OCI-LY7 (cell line): ENCODE measurements around the gene OASL. TPM values are rescaled to one million over a fixed set of nuclear protein-coding genes. Genes with fewer than 3 reads are reported as not detected.
"Not testable (repeated sequence)": the region's sequence is repeated elsewhere in the genome, so short reads cannot be mapped to it uniquely, and the experiment has no call there.

Experiments used
- BruUV-seq: library from RNA; stranded (reverse); fragments of 400-500 nt; replicated peaks from 2 replicates; lab custom pipeline; 2021; lab: Mats Ljungman, UMichigan
- CTCF ChIA-PET: fragments of 300-600 bp; sonication (Branson Sonifier 250); formaldehyde crosslinking; loops from one replicate; lab custom pipeline; 2022; ENCODE audit warnings: antibody characterized with exemption; ENCODE audit not compliant: unreplicated experiment; lab: Charles Lee
- POLR2A ChIA-PET: fragments of 300-600 bp; sonication (Branson Sonifier 250); formaldehyde crosslinking; loops from one replicate; lab custom pipeline; 2022; ENCODE audit warnings: antibody characterized with exemption; lab: Charles Lee
- DNase-seq: peaks from one replicate; pipeline ENCODE4 v3.0.0-alpha.2; 2015; ENCODE audit warnings: low spot score
- H2AFZ ChIP-seq: fragments of 200-600 bp; sonication (generic), shearing (Covaris generic); 2 replicates; pipeline ENCODE4 v1.6.1; 2014; ENCODE audit warnings: mild to moderate bottlenecking, antibody characterized with exemption, low read length, moderate library complexity
- H3K27ac ChIP-seq: fragments of 200-600 bp; sonication (generic); 2 replicates; pipeline ENCODE4 v1.5.1; 2014; ENCODE audit warnings: mixed run types, low read depth, mild to moderate bottlenecking, moderate library complexity, low read length, inconsistent platforms; ENCODE audit not compliant: poor library complexity, severe bottlenecking
- H3K36me3 ChIP-seq: fragments of 200-600 bp; sonication (generic); 2 replicates; pipeline ENCODE4 v1.6.1; 2014; ENCODE audit warnings: mild to moderate bottlenecking, antibody characterized with exemption, low read length, moderate library complexity, mixed read lengths; ENCODE audit not compliant: insufficient read depth
- H3K4me1 ChIP-seq: fragments of 200-600 bp; sonication (generic); 2 replicates; pipeline ENCODE4 v1.5.1; 2014; ENCODE audit warnings: mild to moderate bottlenecking, low read length; ENCODE audit not compliant: insufficient read depth, poor library complexity, severe bottlenecking
- H3K4me2 ChIP-seq: fragments of 200-600 bp; sonication (generic); 2 replicates; pipeline ENCODE4 v1.6.1; 2014; ENCODE audit warnings: mild to moderate bottlenecking, low read length
- H3K4me3 ChIP-seq: fragments of 200-600 bp; sonication (generic); 2 replicates; pipeline ENCODE4 v1.5.1; 2014; ENCODE audit warnings: mild to moderate bottlenecking, low read depth, low read length; ENCODE audit not compliant: poor library complexity, severe bottlenecking
- H3K79me2 ChIP-seq: fragments of 200-600 bp; sonication (generic); 2 replicates; pipeline ENCODE4 v1.6.1; 2016; ENCODE audit warnings: low read depth, mild to moderate bottlenecking, low read length, moderate library complexity, mixed read lengths; ENCODE audit not compliant: insufficient read depth
- H3K9me2 ChIP-seq: fragments of 200-600 bp; sonication (generic); 2 replicates; pipeline ENCODE4 v1.6.1; 2016; ENCODE audit warnings: mild to moderate bottlenecking, low read length, mixed read lengths; ENCODE audit not compliant: insufficient read depth
- H3K9me3 ChIP-seq: fragments of 200-600 bp; sonication (generic); 2 replicates; pipeline ENCODE4 v1.6.1; 2014; ENCODE audit warnings: mild to moderate bottlenecking, mixed run types, low read length, mixed read lengths
- H4K20me1 ChIP-seq: fragments of 200-600 bp; sonication (generic); 2 replicates; pipeline ENCODE4 v1.6.1; 2014; ENCODE audit warnings: mild to moderate bottlenecking, antibody characterized with exemption, low read length, moderate library complexity, mixed read lengths; ENCODE audit not compliant: insufficient read depth
- CTCF ChIP-seq: fragments of 200-600 bp; sonication (generic); conservative IDR thresholded peaks from 2 replicates; pipeline ENCODE4 v1.5.1; 2014; ENCODE audit warnings: mild to moderate bottlenecking, antibody characterized with exemption, low read length, moderate library complexity, mixed read lengths
- EZH2phosphoT487 ChIP-seq: fragments of 200-600 bp; sonication (generic); IDR thresholded peaks from 2 replicates; pipeline ENCODE4 v1.6.1; 2018; ENCODE audit warnings: low read depth, borderline replicate concordance, mild to moderate bottlenecking, mixed run types, antibody characterized with exemption, low read length, moderate library complexity, mixed read lengths
- intact Hi-C: fragments of 100-400 bp; cut with micrococcal nuclease; formaldehyde crosslinking; loops from one replicate; pipeline ENCODE4 v1.10.0; 2022; ENCODE audit not compliant: unreplicated experiment
- total RNA-seq, 2 experiments: library from RNA; depleted of rRNA in 1 of 2; stranded (reverse); fragments of >200 nt in 1 of 2; shearing (Covaris generic) in 1 of 2; gene quantifications; 2 replicates each; pipeline ENCODE4 v1.2.3, GENCODE V29; 2014 to 2022

The OASL gene
- total RNA-seq, 2 experiments from 2014 or later: 0.09 to 0.25 TPM

DNA sequence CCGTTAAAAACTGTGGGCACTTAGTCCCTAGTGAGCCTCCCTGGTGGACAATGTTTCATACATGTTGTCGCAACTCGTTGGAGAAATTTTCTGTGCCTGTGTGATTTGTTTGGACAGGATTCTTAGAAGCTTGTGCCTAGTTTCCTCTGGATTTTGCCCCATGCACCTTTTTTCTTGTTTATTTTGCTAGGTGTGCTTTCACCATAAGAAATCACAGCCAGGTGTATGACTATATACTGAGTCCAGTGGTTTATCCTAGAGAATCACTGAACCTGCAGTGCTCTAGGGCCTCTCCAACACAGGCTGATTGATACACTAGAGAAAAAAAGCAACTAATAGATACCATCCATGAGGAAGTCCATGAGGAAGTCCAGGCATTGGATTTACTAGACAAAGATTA is 33.1 kb upstream of the OASL start:
- H3K9me3 ChIP-seq: no peaks in the 10 kb centered on the region
- H3K4me1 ChIP-seq: no peaks in the 10 kb centered on the region
- no peak overlapping the region for H3K4me2 ChIP-seq
- no peak for DNase-seq
- intact Hi-C loops: no loop called here
- POLR2A ChIA-PET: no interaction called here
- CTCF ChIA-PET: no interaction called here
- H3K27ac ChIP-seq: no peak overlapping the region
- no peak overlapping the region for H3K4me3 ChIP-seq
- H3K79me2 ChIP-seq: no peaks in the 10 kb centered on the region
- no peaks in the 10 kb centered on the region for H3K36me3 ChIP-seq
- H4K20me1 ChIP-seq: no peaks in the 10 kb centered on the region
- H3K9me2 ChIP-seq: no peaks in the 10 kb centered on the region
- BruUV-seq: no TSS peak
- no peak overlapping the region for H2AFZ ChIP-seq
- TF ChIP-seq CTCF (no peak), EZH2phosphoT487 (no peak)

GRCh38 chr12:121069206-121069605 is 30.2 kb upstream of the OASL start:
- no peak for TF ChIP-seq EZH2phosphoT487
- no peak for TF ChIP-seq CTCF
- no peak overlapping the region for H3K4me3 ChIP-seq
- no peak for DNase-seq
- H3K4me1 ChIP-seq: no peaks in the 10 kb centered on the region
- no peak overlapping the region for H3K4me2 ChIP-seq
- intact Hi-C loops: no loop called here
- H3K27ac ChIP-seq: no peak overlapping the region
- no peaks in the 10 kb centered on the region for H3K9me2 ChIP-seq
- H2AFZ ChIP-seq: no peak overlapping the region
- H4K20me1 ChIP-seq: no peaks in the 10 kb centered on the region
- BruUV-seq: no TSS peak
- no peaks in the 10 kb centered on the region for H3K9me3 ChIP-seq
- ChIA-PET POLR2A (no interaction called here), CTCF (no interaction called here)
- H3K36me3 ChIP-seq: no peaks in the 10 kb centered on the region
- no peaks in the 10 kb centered on the region for H3K79me2 ChIP-seq

GRCh38 chr12:121065345-121065744 is 26.3 kb upstream of the OASL start:
- no peak overlapping the region for H2AFZ ChIP-seq
- intact Hi-C loops: no loop called here
- POLR2A ChIA-PET: interaction anchor here (0.6 to 0.7 kb wide), 3 partner anchors 9 to 1249 kb away, joined by 3 to 10 read pairs (median 4); no protein-coding TSS in a partner anchor
- BruUV-seq: no TSS peak
- H3K4me2 ChIP-seq: no peak overlapping the region
- TF ChIP-seq EZH2phosphoT487 (no peak), CTCF (no peak)
- no peaks in the 10 kb centered on the region for H3K36me3 ChIP-seq
- no peaks in the 10 kb centered on the region for H3K9me2 ChIP-seq
- no peak overlapping the region for H3K27ac ChIP-seq
- no peaks in the 10 kb centered on the region for H3K79me2 ChIP-seq
- CTCF ChIA-PET: no interaction called here
- peaks cover 3% of the 10 kb centered on the region for H3K4me1 ChIP-seq
- H3K4me3 ChIP-seq: no peak overlapping the region
- no peaks in the 10 kb centered on the region for H3K9me3 ChIP-seq
- no peaks in the 10 kb centered on the region for H4K20me1 ChIP-seq
- no peak for DNase-seq

DNA sequence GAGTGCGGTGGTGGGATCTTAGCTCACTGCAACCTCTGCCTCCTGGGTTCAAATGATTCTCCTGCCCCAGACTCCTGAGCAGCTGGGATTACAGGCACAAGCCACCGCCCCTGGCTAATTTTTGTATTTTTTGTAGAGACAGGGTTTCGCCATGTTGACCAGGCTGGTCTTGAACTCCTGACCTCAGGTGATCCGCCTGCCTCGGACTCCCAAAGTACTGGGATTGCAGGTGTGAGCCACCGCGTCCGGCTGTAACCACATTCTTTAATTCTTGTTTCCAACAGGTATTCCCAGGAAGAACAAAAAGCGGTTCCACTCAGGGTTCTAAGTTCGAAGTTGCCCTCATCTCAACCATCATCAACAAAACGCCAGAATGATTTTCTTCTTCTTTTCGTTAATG is 25.5 kb upstream of the OASL start:
- POLR2A ChIA-PET: interaction anchor here (0.7 kb wide), 4 partner anchors 26 to 1250 kb away, joined by 4 to 7 read pairs (median 6); no protein-coding TSS in a partner anchor
- H3K9me3 ChIP-seq, H3K27ac ChIP-seq, BruUV-seq, H3K4me2 ChIP-seq, DNase-seq, H4K20me1 ChIP-seq, H2AFZ ChIP-seq, H3K9me2 ChIP-seq, CTCF ChIA-PET, H3K4me3 ChIP-seq, H3K36me3 ChIP-seq, H3K79me2 ChIP-seq: not testable (repeated sequence)
- intact Hi-C loops: loop anchor here (5.0 kb wide), 2 partner anchors 48 to 168 kb away; no protein-coding TSS in a partner anchor
- peaks cover 11% of the 10 kb centered on the region for H3K4me1 ChIP-seq
